ENCODE results near the gene RAB3IP.

DNA sequence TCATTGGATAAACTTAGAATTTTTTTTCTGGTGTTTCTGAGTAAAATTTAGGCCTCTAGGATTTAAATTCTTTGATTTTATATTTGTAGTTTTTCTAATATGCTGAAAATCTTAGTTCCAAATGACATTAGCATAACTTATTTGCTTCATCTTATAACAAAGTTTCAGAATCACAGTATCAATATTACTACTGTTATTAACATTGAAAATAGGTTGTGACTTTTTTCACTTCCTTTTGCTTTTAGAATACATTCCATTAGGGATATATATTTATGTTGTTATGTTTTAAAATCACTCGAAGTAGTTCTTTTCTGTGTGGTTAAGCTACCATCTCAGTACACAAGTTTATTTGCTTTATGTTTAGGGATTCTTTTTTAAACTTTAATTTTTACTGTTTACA lies 12.8 kb downstream of the RAB3IP start:
- TF ChIP-seq, protein P1, sequence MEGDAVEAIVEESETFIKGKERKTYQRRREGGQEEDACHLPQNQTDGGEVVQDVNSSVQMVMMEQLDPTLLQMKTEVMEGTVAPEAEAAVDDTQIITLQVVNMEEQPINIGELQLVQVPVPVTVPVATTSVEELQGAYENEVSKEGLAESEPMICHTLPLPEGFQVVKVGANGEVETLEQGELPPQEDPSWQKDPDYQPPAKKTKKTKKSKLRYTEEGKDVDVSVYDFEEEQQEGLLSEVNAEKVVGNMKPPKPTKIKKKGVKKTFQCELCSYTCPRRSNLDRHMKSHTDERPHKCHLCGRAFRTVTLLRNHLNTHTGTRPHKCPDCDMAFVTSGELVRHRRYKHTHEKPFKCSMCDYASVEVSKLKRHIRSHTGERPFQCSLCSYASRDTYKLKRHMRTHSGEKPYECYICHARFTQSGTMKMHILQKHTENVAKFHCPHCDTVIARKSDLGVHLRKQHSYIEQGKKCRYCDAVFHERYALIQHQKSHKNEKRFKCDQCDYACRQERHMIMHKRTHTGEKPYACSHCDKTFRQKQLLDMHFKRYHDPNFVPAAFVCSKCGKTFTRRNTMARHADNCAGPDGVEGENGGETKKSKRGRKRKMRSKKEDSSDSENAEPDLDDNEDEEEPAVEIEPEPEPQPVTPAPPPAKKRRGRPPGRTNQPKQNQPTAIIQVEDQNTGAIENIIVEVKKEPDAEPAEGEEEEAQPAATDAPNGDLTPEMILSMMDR (IDR thresholded peaks at IDR 0.05): no peak
- TF ChIP-seq POLR2A (IDR thresholded peaks at IDR 0.05): no peak
